Measurements from ENCODE around the gene SCO2.
"Not testable (repeated sequence)": the region's sequence is repeated elsewhere in the genome, so short reads cannot be mapped to it uniquely, and the experiment has no call there.

SCO2 gene

GRCh38 chr22:50550395-50550794 is 25.0 kb upstream of the SCO2 start:
- no peak for DNase-seq

GRCh38 chr22:50548921-50549790 is 23.8 kb upstream of the SCO2 start:
- DNase-seq, result no peak

- DNase-seq, result no peak
Measured at GRCh38 chr22:50548040-50548920, 22.9 kb upstream of the SCO2 start.

GRCh38 chr22:50547263-50547985 is 22.0 kb upstream of the SCO2 start:
- no peak for DNase-seq

GRCh38 chr22:50546326-50547262 is 21.2 kb upstream of the SCO2 start:
- no peak for DNase-seq

GRCh38 chr22:50545522-50546325 is 20.3 kb upstream of the SCO2 start, which contains the start of gene KLHDC7B:
KLHDC7B (plus strand) TSS chr22:50545899; CDS start chr22:50546244, 345 bp downstream.
- DNase-seq, result no peak

- no peak for DNase-seq
Measured at GRCh38 chr22:50544746-50545253, 19.4 kb upstream of the SCO2 start.

GRCh38 chr22:50544078-50544745 is 18.8 kb upstream of the SCO2 start:
- peak; percentile 85 for DNase-seq

GRCh38 chr22:50542416-50542927 is 17.1 kb upstream of the SCO2 start:
- DNase-seq, result no peak

- not testable (repeated sequence) for DNase-seq
Measured at GRCh38 chr22:50541667-50542026, 16.2 kb upstream of the SCO2 start.

- no peak for DNase-seq
Measured at GRCh38 chr22:50540381-50540780, 15.0 kb upstream of the SCO2 start.

- no peak for DNase-seq
Measured at GRCh38 chr22:50537765-50538164, 12.4 kb upstream of the SCO2 start.

- no peak for DNase-seq
Measured at GRCh38 chr22:50536226-50536625, 10.8 kb upstream of the SCO2 start.

GRCh38 chr22:50535113-50535512 is 9.7 kb upstream of the SCO2 start:
- no peak for DNase-seq

GRCh38 chr22:50533856-50534711 is 8.7 kb upstream of the SCO2 start:
- DNase-seq, result not testable (repeated sequence)

GRCh38 chr22:50532824-50533796 is 7.7 kb upstream of the SCO2 start:
- no peak for DNase-seq

- no peak for DNase-seq
Measured at GRCh38 chr22:50531962-50532674, 6.7 kb upstream of the SCO2 start.

Data from activated gamma-delta T cell (primary cell).